Central memory CD4-positive, alpha-beta T cell (primary cell): ENCODE data around the gene AKR1C8.
"Not testable (repeated sequence)": the region's sequence is repeated elsewhere in the genome, so short reads cannot be mapped to it uniquely, and the experiment has no call there.

ENCODE experiments used
- DNase-seq: peaks from one replicate; pipeline ENCODE4 v3.0.0; 2022

The AKR1C8 gene

GRCh38 chr10:5165738-5166137, 19.2 kb downstream of the AKR1C8 start:
- no peak for DNase-seq

- DNase-seq, result no peak
These were observed 21.5 kb downstream of the AKR1C8 start for GRCh38 chr10:5163487-5163886.

DNA sequence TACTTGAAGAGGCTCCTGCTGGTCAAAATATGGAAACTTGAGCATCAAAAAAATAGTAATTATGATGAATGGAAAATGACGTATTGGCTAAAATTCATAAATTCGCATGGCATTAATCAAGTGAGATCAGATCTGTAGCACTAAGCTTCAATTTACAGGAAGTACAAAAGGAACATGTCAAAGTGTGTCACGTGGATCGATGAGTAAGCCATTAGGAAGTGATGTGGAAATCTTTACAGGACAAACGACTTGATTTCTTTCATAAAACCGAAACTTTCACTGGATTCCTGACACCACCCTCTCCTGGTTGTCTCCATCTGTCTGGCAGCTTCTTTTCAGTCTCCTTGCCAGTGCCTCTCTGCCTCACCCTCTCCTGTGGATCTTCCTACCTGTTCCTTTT, 25.8 kb downstream of the AKR1C8 start:
- no peak for DNase-seq

GRCh38 chr10:5157501-5157900, 27.4 kb downstream of the AKR1C8 start:
- no peak for DNase-seq

DNA sequence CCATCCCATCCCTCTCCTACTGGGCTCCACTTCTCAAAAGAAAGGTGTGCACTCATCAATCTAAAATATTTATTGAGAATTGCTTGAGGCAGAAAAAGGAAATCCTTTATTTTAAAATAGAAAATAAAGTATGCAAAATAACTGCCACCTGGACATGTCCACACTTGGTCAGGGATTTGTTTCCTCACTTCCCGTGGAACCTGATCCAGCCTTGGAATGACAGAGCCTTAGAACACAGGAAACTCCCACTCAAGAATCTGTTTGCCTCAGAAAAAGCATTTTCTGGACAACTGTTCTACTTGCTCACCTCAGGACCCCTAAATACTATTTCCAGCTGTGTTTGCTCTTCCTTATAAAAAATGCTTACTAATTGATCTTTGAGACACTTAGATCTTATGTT, 29.0 kb downstream of the AKR1C8 start:
- no peak for DNase-seq

- DNase-seq, result no peak
These were observed 33.9 kb downstream of the AKR1C8 start for GRCh38 chr10:5151076-5151475.

GRCh38 chr10:5148678-5149032, 36.3 kb downstream of the AKR1C8 start:
- DNase-seq, result no peak

- no peak for DNase-seq
These were observed 36.8 kb downstream of the AKR1C8 start for GRCh38 chr10:5147981-5148677.

DNA sequence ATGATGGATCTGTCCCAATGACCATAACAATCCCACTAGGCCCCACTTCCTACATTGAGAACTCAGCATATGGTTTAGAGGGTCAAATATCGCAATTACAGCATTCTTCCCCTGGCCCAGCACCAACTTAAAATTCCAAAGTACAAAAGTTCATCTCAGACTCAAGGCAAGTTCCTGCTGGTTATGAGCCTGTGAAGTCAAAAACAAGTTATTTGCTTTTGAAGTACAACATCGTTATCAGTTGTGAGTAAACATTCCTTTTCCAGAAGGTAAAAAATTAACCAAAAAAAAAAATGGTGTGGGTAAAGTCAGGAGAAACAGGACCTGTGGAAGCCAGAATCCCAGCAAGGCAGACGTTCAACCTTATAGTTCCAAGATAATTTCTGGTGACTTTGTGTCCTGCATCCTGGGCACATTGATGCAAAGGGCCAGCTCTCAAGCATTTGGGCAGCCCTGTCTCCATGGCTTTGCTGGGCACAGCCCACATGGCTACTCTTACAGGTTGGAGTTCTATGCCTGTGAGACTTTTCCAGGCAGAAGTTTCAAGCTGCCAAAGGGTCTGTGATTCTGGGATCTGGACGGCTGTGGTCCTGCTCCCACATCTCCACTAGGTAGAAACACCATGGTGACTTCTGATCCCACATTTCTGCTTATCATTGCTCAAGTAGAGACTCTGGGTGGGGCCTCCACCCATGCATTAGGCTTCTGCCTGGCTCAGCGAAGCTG, 37.5 kb downstream of the AKR1C8 start:
- no peak for DNase-seq

- DNase-seq, result no peak
These were observed 38.1 kb downstream of the AKR1C8 start for GRCh38 chr10:5146920-5147254.

GRCh38 chr10:5143137-5143536, 41.8 kb downstream of the AKR1C8 start:
- DNase-seq, result no peak

- DNase-seq, result no peak
These were observed 42.8 kb downstream of the AKR1C8 start for GRCh38 chr10:5142199-5142598.

DNA sequence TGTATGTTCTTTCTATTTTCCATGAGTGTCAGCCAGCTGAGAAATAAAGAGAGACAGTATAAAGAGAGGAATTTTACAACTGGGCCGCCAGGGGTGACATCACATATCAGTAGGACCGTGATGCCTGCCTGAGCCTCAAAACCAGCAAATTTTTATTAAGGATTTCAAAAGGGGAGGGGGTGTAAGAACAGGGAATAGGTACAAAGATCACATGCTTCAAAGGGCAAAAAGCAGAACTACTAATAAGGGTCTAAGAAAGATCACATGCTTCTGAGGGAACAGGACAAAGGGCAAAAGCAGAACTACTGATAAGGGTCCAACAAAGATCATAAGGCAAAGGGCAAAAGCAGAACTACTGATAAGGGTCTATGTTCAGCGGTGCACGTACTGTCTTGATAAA, 47.3 kb downstream of the AKR1C8 start:
- DNase-seq, result not testable (repeated sequence)

GRCh38 chr10:5136468-5137087, 48.4 kb downstream of the AKR1C8 start:
- DNase-seq, result no peak

DNA sequence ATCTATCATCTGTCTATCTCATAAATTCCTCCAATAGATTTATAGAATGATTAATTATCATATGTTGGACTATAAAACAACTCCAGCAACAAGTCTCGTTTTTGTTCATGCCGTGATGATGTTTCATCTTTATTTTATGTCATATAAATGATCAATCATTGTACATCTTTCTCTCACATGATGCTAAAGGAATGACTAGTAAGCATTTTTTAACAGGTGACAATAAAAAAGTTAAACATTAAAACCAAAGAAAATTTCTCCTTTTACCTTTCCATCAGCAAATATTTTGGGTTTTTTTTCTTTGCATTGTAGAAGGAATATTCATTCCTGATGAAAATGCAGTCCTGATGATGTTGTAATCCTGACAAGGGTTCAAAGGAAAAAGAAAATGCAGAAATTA, 49.4 kb downstream of the AKR1C8 start:
- no peak for DNase-seq

DNA sequence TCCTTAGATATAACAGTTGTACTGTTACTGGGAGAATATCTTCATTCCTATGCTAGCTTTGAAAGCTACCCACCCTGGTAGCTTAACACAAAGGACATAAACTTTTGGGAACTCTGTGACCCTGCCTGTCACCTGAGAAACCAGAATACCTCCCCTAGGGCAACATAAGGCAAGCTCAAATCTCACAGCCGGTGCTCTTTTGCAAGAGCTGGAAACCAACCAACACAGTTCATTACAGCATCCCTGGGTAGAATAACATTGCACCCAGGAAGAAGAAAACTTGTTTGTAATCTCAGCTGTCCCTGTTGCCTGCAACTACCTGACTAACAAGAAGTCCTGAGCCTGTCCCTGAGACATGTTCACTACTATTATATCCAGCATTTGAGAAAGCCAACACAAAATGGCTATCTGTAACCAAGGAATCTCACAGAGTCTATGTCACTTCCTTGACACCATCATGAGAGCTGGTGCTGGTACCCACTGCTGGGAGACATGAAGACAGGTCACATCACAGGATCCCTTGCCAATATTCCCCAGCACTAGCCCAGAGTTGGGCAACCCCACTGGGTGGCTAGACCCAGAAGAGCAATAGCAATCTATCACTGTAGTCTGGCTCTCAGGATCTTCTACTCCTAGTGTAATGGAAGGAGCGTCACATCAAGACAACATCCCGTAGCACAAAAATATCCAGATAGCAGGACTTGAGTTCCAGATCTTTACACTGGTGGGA, 59.5 kb downstream of the AKR1C8 start:
- no peak for DNase-seq

DNA sequence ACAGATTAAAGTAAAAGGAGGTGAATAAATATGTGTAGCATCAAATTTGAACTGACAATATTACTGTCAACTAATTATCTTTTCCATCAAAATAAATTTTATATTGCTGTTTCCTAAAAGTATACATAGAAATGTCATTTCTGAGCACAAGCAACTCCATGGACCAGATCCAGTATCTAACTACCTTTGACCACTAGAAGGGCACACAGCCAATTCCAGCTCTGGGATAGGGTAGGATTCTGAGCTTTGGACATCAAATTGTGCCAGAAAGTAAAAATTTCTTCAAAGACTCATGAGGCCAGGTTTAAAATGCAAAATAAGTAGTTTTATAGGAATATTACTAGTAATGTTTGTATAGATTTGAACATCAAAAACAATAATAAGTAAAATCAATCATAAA, 61.1 kb downstream of the AKR1C8 start:
- no peak for DNase-seq

DNA sequence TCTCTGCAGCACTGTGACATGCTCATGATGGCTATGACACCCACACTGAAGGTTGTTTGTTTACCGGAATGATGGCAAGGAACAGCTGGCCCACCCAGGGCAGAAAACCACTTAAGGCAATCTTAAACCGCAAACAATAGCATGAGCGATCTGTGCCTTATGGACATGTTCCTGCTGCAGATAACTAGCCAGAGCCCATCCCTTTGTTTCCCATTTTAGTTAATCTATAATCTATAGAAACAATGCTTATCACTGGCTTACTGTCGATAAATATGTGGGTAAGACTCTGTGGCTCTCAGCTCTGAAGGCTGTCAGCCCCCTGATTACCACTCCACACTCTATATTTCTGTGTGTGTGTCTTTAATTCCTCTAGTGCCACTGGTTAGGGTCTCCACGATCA, 65.0 kb downstream of the AKR1C8 start:
- DNase-seq, result not testable (repeated sequence)

DNA sequence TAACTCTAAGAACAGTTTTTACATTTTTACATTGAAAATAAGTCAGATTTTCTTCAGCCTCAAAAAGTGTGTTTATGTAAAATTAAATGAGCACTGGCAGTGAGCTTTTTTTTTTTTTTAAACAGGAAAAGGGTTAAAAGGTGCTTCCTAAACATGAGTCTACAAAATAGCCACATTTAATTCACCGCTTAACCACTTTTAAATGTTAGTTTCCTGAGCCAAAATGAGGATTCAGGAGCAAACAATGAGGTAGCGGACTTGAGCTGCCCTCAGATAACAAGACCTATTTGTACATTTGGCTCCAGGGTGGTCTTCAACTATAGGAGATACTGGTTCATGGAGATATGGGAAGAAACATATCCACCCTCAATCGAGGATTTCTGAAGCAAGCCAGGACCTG, 67.9 kb downstream of the AKR1C8 start:
- no peak for DNase-seq

DNA sequence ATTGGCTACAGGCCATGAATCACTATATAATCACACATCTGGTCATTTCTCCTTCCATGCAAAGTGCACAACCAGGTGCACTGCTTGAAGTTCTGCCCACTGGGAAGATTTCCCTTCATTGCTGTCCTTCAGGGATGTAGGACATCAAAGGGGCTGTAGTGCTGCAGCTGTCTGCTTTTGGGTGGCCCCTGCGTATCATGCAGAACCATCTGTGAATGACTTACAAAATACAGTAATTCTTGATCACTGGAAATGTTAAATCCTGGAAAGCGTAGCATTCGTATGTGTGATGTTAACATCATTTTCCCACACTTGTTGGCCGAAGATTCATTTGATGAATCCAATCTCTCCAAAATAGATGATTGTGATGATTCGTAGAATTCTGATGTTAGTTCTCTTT, 68.3 kb downstream of the AKR1C8 start:
- DNase-seq, result no peak

GRCh38 chr10:5109861-5110260, 75.1 kb downstream of the AKR1C8 start:
- not testable (repeated sequence) for DNase-seq

- DNase-seq, result no peak
These were observed 76.1 kb downstream of the AKR1C8 start for GRCh38 chr10:5108658-5109416.
